Caco-2 (cell line): ENCODE measurements around the gene CNIH3. TPM values are rescaled to one million over a fixed set of nuclear protein-coding genes. Genes with fewer than 3 reads are reported as not detected.

Experiments used
- BruUV-seq: library from RNA; stranded (reverse); fragments of 400-500 nt; replicated peaks from 2 replicates; lab custom pipeline; 2021; lab: Mats Ljungman, UMichigan
- CTCF ChIA-PET: fragments of 300-600 bp; sonication (Branson Sonifier 250); formaldehyde crosslinking; loops from one replicate; lab custom pipeline; 2022; ENCODE audit warnings: antibody characterized with exemption; lab: Charles Lee
- POLR2A ChIA-PET: fragments of 300-600 bp; sonication (Branson Sonifier 250); formaldehyde crosslinking; loops from one replicate; lab custom pipeline; 2022; ENCODE audit warnings: antibody characterized with exemption; lab: Charles Lee
- DNase-seq, 2 experiments: peaks; one replicate each; pipeline versions ENCODE4 v3.0.0 to v3.0.0-alpha.2; 2020 to 2022
- H3K27me3 ChIP-seq: replicated peaks from 2 replicates; pipeline ENCODE4 v1.6.0; 2011; ENCODE audit warnings: low read length; ENCODE audit not compliant: control insufficient read depth, insufficient read depth
- H3K36me3 ChIP-seq: 2 replicates; pipeline ENCODE4 v1.5.1; 2011; ENCODE audit warnings: low read length; ENCODE audit not compliant: control insufficient read depth, insufficient read depth
- H3K4me1 ChIP-seq: fragments of 250-450 bp; sonication (Bioruptor Pico); 2 replicates; pipeline ENCODE4 v1.5.1; 2020; ENCODE audit warnings: mild to moderate bottlenecking
- H3K4me3 ChIP-seq: 2 replicates; pipeline ENCODE4 v1.5.1; 2011; ENCODE audit warnings: low read depth, mild to moderate bottlenecking, control low read depth, low read length
- H3K9me3 ChIP-seq: fragments of 250-450 bp; sonication (Bioruptor Pico); 2 replicates; pipeline ENCODE4 v1.5.1; 2020; ENCODE audit warnings: mild to moderate bottlenecking, moderate library complexity
- H3K27ac Mint-ChIP-seq: one replicate; pipeline ENCODE4 v1.8.0; 2022; ENCODE audit warnings: mixed read lengths; ENCODE audit not compliant: unreplicated experiment
- H3K27me3 Mint-ChIP-seq: one replicate; pipeline ENCODE4 v1.8.0; 2022; ENCODE audit warnings: mixed read lengths; ENCODE audit not compliant: insufficient read depth, unreplicated experiment
- H3K36me3 Mint-ChIP-seq: one replicate; pipeline ENCODE4 v1.8.0; 2022; ENCODE audit warnings: mild to moderate bottlenecking, mixed read lengths; ENCODE audit not compliant: insufficient read depth, unreplicated experiment
- H3K4me1 Mint-ChIP-seq: one replicate; pipeline ENCODE4 v1.8.0; 2022; ENCODE audit warnings: low read depth, mixed read lengths; ENCODE audit not compliant: unreplicated experiment
- H3K4me3 Mint-ChIP-seq: one replicate; pipeline ENCODE4 v1.8.0; 2022; ENCODE audit warnings: mild to moderate bottlenecking, moderate library complexity, mixed read lengths; ENCODE audit not compliant: unreplicated experiment
- H3K9me3 Mint-ChIP-seq: one replicate; pipeline ENCODE4 v1.8.0; 2022; ENCODE audit warnings: mixed read lengths; ENCODE audit not compliant: unreplicated experiment
- CTCF ChIP-seq, 2 experiments: fragments of 200-600 bp in 1 of 2; IDR thresholded peaks; 1 replicate in 1 of 2; 2 replicates in 1 of 2; pipeline versions ENCODE4 v1.5.1 to v1.8.0; 2011 to 2022; ENCODE audit warnings: antibody characterized with exemption in 1 of 2, control low read depth in 1 of 2, inconsistent platforms in 1 of 2, low read depth in 1 of 2, low read length in 1 of 2, mild to moderate bottlenecking in 1 of 2, moderate library complexity in 1 of 2; ENCODE audit not compliant: insufficient read depth in 1 of 2, severe bottlenecking in 1 of 2, unreplicated experiment in 1 of 2
- intact Hi-C: fragments of 100-400 bp; cut with micrococcal nuclease; formaldehyde crosslinking; loops from one replicate; pipeline ENCODE4 v1.10.0; 2022; ENCODE audit not compliant: unreplicated experiment
- total RNA-seq: library from RNA; stranded (reverse); gene quantifications from 2 replicates; pipeline ENCODE4 v1.2.3, GENCODE V29; 2022

Gene CNIH3
- total RNA-seq, 1 experiment from 2014 or later: 2.2 TPM

DNA sequence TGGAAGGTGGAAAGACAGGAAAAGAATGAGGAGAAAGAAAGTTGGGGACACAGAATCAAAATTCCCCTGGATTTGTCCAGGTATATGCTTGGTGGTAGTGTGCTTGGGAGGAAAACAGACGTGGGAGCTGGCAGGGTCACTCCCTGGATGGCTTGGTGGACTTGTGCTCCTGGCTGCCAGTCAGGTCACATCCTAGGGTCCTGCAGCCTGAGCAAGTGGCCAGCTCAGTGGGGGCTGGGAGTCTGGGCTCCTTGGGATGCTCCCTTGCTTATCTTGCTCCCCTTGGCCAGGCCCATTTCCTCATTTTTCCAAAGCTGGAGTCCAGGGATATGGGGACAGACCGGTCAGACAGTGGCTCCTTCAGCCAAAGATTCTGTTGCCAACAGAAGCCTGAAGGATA lies 144.0 kb downstream of the CNIH3 start:
- intact Hi-C loops: no loop called here
- BruUV-seq: no TSS peak
- Mint-ChIP-seq H3K36me3 (no peaks in the 10 kb centered on the region), H3K27me3 (peaks cover 3% of the 10 kb centered on the region), H3K4me1 (no peaks in the 10 kb centered on the region), H3K4me3 (no peak overlapping the region), H3K9me3 (peaks cover 17% of the 10 kb centered on the region), H3K27ac (no peak overlapping the region)
- ChIA-PET CTCF (no interaction called here), POLR2A (no interaction called here)
- H3K36me3 ChIP-seq: no peaks in the 10 kb centered on the region
- TF ChIP-seq CTCF (IDR thresholded peaks at IDR 0.05; ENCODE audit: insufficient read depth in 1 of 2, low read depth in 1 of 2, low read length in 1 of 2, severe bottlenecking in 1 of 2, unreplicated experiment in 1 of 2): no peak
- H3K4me3 ChIP-seq: no peak overlapping the region
- no peaks in the 10 kb centered on the region; the same call in 1 of the 2 replicates for H3K9me3 ChIP-seq
- H3K4me1 ChIP-seq: no peaks in the 10 kb centered on the region
- no peak for DNase-seq
- H3K27me3 ChIP-seq: no peaks in the 10 kb centered on the region

DNA sequence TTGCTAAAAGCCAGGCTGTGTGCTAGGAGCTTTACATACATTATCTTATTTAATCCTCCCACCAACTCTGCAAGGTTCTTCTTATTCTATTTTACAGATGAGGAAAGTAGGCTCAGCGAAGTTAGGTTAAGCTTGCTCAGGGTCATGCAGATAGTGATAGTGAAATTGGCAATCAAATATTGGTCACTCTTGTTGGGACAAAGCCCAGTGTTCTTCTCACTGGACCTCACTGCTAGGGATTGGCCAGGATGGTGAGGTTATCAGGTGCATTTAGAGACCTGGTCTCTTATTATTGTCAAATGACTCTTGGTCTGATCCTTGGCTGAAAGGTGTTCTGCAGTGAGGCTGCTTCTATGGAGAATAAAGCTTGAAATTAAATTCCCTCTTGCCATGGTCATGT lies 145.1 kb downstream of the CNIH3 start:
- H3K27ac Mint-ChIP-seq: no peak overlapping the region
- H3K27me3 ChIP-seq: no peaks in the 10 kb centered on the region
- no peaks in the 10 kb centered on the region; the same call in 1 of the 2 replicates for H3K9me3 ChIP-seq
- no peaks in the 10 kb centered on the region for H3K27me3 Mint-ChIP-seq
- H3K4me1 ChIP-seq: no peaks in the 10 kb centered on the region
- POLR2A ChIA-PET: no interaction called here
- intact Hi-C loops: no loop called here
- peaks cover 17% of the 10 kb centered on the region for H3K9me3 Mint-ChIP-seq
- no peak for DNase-seq
- no peak overlapping the region for H3K4me3 Mint-ChIP-seq
- no peaks in the 10 kb centered on the region for H3K36me3 Mint-ChIP-seq
- CTCF ChIA-PET: no interaction called here
- no peaks in the 10 kb centered on the region for H3K4me1 Mint-ChIP-seq
- TF ChIP-seq CTCF (IDR thresholded peaks at IDR 0.05; ENCODE audit: insufficient read depth in 1 of 2, low read depth in 1 of 2, low read length in 1 of 2, severe bottlenecking in 1 of 2, unreplicated experiment in 1 of 2): no peak
- no peaks in the 10 kb centered on the region for H3K36me3 ChIP-seq
- no TSS peak for BruUV-seq
- H3K4me3 ChIP-seq: no peak overlapping the region

DNA sequence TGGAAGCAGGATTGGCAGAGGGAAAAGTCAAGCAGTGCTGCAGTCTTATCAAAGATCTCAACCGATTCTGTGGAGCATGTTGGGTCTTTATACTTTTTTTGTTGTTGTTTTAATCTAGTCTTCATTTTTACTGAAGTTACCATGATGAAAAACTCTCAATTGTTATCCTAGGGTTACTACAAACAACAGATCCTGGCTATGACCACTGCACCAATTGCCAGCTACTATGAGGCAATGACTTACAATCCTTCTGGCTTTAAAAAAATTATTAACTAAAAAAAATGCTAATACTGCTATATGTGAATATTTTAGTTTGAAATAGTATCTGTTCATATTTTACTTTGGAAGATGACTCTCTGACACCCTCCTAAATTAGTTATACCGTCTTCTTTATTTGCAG lies 145.9 kb downstream of the CNIH3 start:
- no peak for TF ChIP-seq CTCF (IDR thresholded peaks at IDR 0.05; ENCODE audit: insufficient read depth in 1 of 2, low read depth in 1 of 2, low read length in 1 of 2, severe bottlenecking in 1 of 2, unreplicated experiment in 1 of 2)
- H3K4me1 ChIP-seq: no peaks in the 10 kb centered on the region
- no peaks in the 10 kb centered on the region for H3K36me3 ChIP-seq
- no peak for DNase-seq
- BruUV-seq: no TSS peak
- no peaks in the 10 kb centered on the region for H3K27me3 Mint-ChIP-seq
- H3K27ac Mint-ChIP-seq: no peak overlapping the region
- H3K4me3 Mint-ChIP-seq: no peak overlapping the region
- POLR2A ChIA-PET: no interaction called here
- H3K36me3 Mint-ChIP-seq: no peaks in the 10 kb centered on the region
- CTCF ChIA-PET: no interaction called here
- H3K4me1 Mint-ChIP-seq: no peaks in the 10 kb centered on the region
- no peak overlapping the region for H3K4me3 ChIP-seq
- no peaks in the 10 kb centered on the region for H3K27me3 ChIP-seq
- H3K9me3 Mint-ChIP-seq: peaks cover 17% of the 10 kb centered on the region
- H3K9me3 ChIP-seq: no peaks in the 10 kb centered on the region; the same call in 1 of the 2 replicates
- intact Hi-C loops: no loop called here
